ENCODE results near the gene TRIM69. TPM values are rescaled to one million over a fixed set of nuclear protein-coding genes. Genes with fewer than 3 reads are reported as not detected.
"Not testable (repeated sequence)": the region's sequence is repeated elsewhere in the genome, so short reads cannot be mapped to it uniquely, and the experiment has no call there.

The TRIM69 gene
- total RNA-seq, 1 donor from 2014 or later, result 22.8 TPM

- TF ChIP-seq CTCF (IDR thresholded peaks at IDR 0.05; ENCODE audit: partially characterized antibody, unreplicated experiment), result no peak
- Mint-ChIP-seq H3K27me3 (ENCODE audit: unreplicated experiment) (no peaks in the 10 kb centered on the region), H3K4me3 (ENCODE audit: unreplicated experiment) (no peak overlapping the region), H3K4me1 (ENCODE audit: low read depth, unreplicated experiment) (no peaks in the 10 kb centered on the region), H3K36me3 (ENCODE audit: unreplicated experiment) (no peaks in the 10 kb centered on the region), H3K27ac (ENCODE audit: unreplicated experiment) (no peak overlapping the region), H3K9me3 (ENCODE audit: unreplicated experiment) (no peaks in the 10 kb centered on the region)
- DNase-seq, result no peak
Observed at GRCh38 chr15:44763848-44764247, 27.5 kb downstream of the TRIM69 start.

- Mint-ChIP-seq H3K4me1 (ENCODE audit: low read depth, unreplicated experiment) (no peaks in the 10 kb centered on the region), H3K27ac (ENCODE audit: unreplicated experiment) (no peak overlapping the region), H3K9me3 (ENCODE audit: unreplicated experiment) (no peaks in the 10 kb centered on the region), H3K36me3 (ENCODE audit: unreplicated experiment) (peaks cover 2% of the 10 kb centered on the region), H3K27me3 (ENCODE audit: unreplicated experiment) (no peaks in the 10 kb centered on the region), H3K4me3 (ENCODE audit: unreplicated experiment) (no peak overlapping the region)
- DNase-seq, result no peak
- no peak for TF ChIP-seq CTCF (IDR thresholded peaks at IDR 0.05; ENCODE audit: partially characterized antibody, unreplicated experiment)
Observed at GRCh38 chr15:44765036-44765435, 28.7 kb downstream of the TRIM69 start.

GRCh38 chr15:44769521-44769920 lies 33.2 kb downstream of the TRIM69 start:
- no peak for TF ChIP-seq CTCF (IDR thresholded peaks at IDR 0.05; ENCODE audit: partially characterized antibody, unreplicated experiment)
- peaks cover 7% of the 10 kb centered on the region for H3K9me3 Mint-ChIP-seq (ENCODE audit: unreplicated experiment)
- no peak for DNase-seq
- H3K36me3 Mint-ChIP-seq (ENCODE audit: unreplicated experiment), result peaks cover 26% of the 10 kb centered on the region
- no peak overlapping the region for H3K4me3 Mint-ChIP-seq (ENCODE audit: unreplicated experiment)
- no peaks in the 10 kb centered on the region for H3K4me1 Mint-ChIP-seq (ENCODE audit: low read depth, unreplicated experiment)
- peaks cover 4% of the 10 kb centered on the region for H3K27me3 Mint-ChIP-seq (ENCODE audit: unreplicated experiment)
- no peak overlapping the region for H3K27ac Mint-ChIP-seq (ENCODE audit: unreplicated experiment)

GRCh38 chr15:44770715-44771114 lies 34.4 kb downstream of the TRIM69 start:
- H3K9me3 Mint-ChIP-seq (ENCODE audit: unreplicated experiment); H3K4me1 Mint-ChIP-seq (ENCODE audit: low read depth, unreplicated experiment); H3K27ac Mint-ChIP-seq (ENCODE audit: unreplicated experiment); H3K4me3 Mint-ChIP-seq (ENCODE audit: unreplicated experiment); H3K27me3 Mint-ChIP-seq (ENCODE audit: unreplicated experiment); DNase-seq: not testable (repeated sequence)
- H3K36me3 Mint-ChIP-seq (ENCODE audit: unreplicated experiment), result peaks cover 26% of the 10 kb centered on the region

GRCh38 chr15:44775953-44776352 lies 39.6 kb downstream of the TRIM69 start:
- peaks cover 16% of the 10 kb centered on the region for H3K36me3 Mint-ChIP-seq (ENCODE audit: unreplicated experiment)
- peaks cover 5% of the 10 kb centered on the region for H3K27me3 Mint-ChIP-seq (ENCODE audit: unreplicated experiment)
- no peak overlapping the region for H3K4me3 Mint-ChIP-seq (ENCODE audit: unreplicated experiment)
- DNase-seq, result peak; percentile 42
- peaks cover 7% of the 10 kb centered on the region for H3K9me3 Mint-ChIP-seq (ENCODE audit: unreplicated experiment)
- H3K4me1 Mint-ChIP-seq (ENCODE audit: low read depth, unreplicated experiment), result no peaks in the 10 kb centered on the region
- H3K27ac Mint-ChIP-seq (ENCODE audit: unreplicated experiment), result no peak overlapping the region
- TF ChIP-seq CTCF (IDR thresholded peaks at IDR 0.05; ENCODE audit: partially characterized antibody, unreplicated experiment), result no peak

GRCh38 chr15:44779761-44780160 lies 43.4 kb downstream of the TRIM69 start:
- H3K9me3 Mint-ChIP-seq (ENCODE audit: unreplicated experiment), result peaks cover 9% of the 10 kb centered on the region
- no peak overlapping the region for H3K4me3 Mint-ChIP-seq (ENCODE audit: unreplicated experiment)
- peaks cover 18% of the 10 kb centered on the region for H3K4me1 Mint-ChIP-seq (ENCODE audit: low read depth, unreplicated experiment)
- DNase-seq, result no peak
- H3K36me3 Mint-ChIP-seq (ENCODE audit: unreplicated experiment), result no peaks in the 10 kb centered on the region
- peaks cover 6% of the 10 kb centered on the region for H3K27me3 Mint-ChIP-seq (ENCODE audit: unreplicated experiment)
- no peak overlapping the region for H3K27ac Mint-ChIP-seq (ENCODE audit: unreplicated experiment)
- TF ChIP-seq CTCF (IDR thresholded peaks at IDR 0.05; ENCODE audit: partially characterized antibody, unreplicated experiment), result no peak

Measured in glutamatergic neuron (in vitro differentiated cells).